Astrocyte of the spinal cord (primary cell): ENCODE results near the gene UMOD.

ENCODE experiments used
- DNase-seq: peaks from one replicate; pipeline ENCODE4 v3.0.0; 2011; ENCODE audit warnings: low read depth, low spot score
- H3K4me3 ChIP-seq: 2 replicates; pipeline ENCODE4 v1.5.1; 2011; ENCODE audit warnings: low read depth, mild to moderate bottlenecking, low read length, moderate library complexity
- in situ Hi-C: cut with HindIII; loops from 2 replicates; pipeline ENCODE4 v1.10.0; 2017; ENCODE audit warnings: low sequenced_read_pairs
- TF ChIP-seq, protein P1 (sequence below): IDR thresholded peaks from 2 replicates; pipeline ENCODE4 v1.5.1; 2012; ENCODE audit warnings: low read depth, mild to moderate bottlenecking, low read length, inconsistent platforms

UMOD gene

DNA sequence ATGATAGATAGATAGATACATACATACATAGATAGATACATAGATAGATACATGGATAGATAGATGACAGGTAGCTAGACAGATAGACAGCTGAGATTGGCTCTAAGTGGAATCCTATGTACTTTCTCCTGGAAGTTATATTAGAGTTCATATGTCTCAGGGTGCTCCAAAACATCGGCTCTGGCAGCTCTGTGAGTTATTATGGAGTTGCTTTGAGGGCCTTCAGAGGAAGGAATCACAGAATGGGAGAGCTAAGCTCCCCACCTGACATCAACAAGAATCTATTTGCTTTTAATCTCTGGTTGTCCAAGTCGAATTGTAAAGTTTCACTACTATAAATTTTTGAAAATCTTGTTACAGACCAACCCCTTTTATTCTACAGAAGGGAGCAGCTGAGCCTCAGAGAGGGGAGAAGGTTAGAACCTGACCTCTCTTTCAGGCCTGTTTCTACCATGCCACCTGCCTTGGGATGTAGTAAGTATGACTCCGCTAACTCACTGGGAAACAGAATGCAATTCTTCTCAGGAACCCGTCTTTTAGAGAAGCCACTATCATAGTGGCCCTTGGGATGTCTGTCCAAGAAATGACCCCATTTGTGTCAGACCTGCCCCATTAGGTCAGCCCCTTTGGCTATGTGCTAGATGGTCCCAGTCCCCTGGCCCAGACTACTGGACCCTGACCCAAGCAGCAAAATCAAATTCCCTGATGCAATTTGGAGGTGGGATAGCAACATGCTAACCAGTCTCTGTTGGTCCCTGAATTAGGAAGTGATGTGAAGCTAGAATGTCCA, 43.5 kb downstream of the UMOD start:
- in situ Hi-C loops, result no loop called here
- H3K4me3 ChIP-seq, result no peak overlapping the region
- no peak for DNase-seq
- TF ChIP-seq, protein P1, sequence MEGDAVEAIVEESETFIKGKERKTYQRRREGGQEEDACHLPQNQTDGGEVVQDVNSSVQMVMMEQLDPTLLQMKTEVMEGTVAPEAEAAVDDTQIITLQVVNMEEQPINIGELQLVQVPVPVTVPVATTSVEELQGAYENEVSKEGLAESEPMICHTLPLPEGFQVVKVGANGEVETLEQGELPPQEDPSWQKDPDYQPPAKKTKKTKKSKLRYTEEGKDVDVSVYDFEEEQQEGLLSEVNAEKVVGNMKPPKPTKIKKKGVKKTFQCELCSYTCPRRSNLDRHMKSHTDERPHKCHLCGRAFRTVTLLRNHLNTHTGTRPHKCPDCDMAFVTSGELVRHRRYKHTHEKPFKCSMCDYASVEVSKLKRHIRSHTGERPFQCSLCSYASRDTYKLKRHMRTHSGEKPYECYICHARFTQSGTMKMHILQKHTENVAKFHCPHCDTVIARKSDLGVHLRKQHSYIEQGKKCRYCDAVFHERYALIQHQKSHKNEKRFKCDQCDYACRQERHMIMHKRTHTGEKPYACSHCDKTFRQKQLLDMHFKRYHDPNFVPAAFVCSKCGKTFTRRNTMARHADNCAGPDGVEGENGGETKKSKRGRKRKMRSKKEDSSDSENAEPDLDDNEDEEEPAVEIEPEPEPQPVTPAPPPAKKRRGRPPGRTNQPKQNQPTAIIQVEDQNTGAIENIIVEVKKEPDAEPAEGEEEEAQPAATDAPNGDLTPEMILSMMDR, result no peak

DNA sequence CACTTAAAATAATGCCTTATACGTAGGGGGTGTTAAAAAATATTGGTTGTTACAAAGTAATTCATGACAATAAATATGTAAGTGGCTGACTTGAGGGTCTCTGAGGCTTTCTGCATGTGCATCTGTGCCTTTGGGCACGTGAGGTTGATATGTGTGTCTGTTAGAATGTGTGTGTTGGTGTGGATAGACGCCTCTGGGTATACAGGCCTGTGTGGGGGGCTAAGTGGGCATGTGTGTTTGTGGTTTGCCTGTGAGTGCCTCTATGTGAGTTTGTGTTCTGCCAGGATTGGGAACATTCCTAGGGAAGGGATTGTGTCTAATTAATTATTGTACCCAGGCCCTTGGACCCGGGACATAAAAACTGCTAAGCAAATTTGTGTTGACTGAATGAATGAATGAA, 44.2 kb downstream of the UMOD start:
- TF ChIP-seq, protein P1, result no peak
- in situ Hi-C loops, result no loop called here
- H3K4me3 ChIP-seq, result no peak overlapping the region
- no peak for DNase-seq

DNA sequence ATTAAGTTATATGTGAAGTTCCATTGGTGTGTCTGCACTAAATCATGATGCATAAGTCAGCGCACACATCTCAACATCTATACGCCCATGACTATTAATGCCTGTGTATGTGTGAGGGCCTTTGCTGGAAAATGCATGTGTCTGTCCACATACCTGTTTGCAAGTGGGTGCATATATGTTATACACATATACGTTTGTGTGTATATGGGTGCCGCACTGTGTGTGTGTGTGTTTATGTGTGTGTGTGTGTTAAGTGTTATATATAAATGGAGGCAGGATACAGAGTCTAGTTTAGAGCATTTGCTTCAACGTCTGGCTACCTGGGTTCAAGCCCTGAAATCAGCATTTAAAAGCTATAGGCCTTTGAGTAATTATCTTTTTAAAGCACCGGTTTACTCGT, 44.7 kb downstream of the UMOD start:
- in situ Hi-C loops, result no loop called here
- TF ChIP-seq, protein P1, result no peak

DNA sequence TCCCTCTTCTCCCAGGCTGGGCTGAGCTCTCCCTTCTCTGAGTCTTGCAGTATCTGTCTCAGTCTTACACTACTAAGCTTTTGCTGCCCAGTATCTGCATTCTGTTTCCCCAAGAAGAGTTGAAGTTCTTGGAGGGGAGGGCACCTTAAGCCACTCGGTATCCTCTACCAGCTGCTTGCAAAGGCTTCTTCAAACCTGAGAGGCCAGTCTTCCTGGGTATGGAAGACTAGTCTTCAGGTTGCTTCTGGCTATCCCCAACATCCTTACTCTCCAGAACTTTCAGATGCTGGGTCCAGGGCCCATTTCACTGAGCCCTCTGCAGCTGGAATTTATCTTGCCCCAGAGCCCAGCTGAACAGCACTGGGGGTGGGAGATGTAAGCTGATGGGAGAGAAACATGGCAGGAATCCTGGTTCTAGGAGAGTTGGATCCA, 45.3 kb downstream of the UMOD start:
- DNase-seq, result no peak
- TF ChIP-seq, protein P1, result no peak
- no peak overlapping the region for H3K4me3 ChIP-seq
- in situ Hi-C loops, result no loop called here

More for the DNA sequence above, 44.7 kb downstream of the UMOD start:
- no peak for DNase-seq
- no peak overlapping the region for H3K4me3 ChIP-seq

DNA sequence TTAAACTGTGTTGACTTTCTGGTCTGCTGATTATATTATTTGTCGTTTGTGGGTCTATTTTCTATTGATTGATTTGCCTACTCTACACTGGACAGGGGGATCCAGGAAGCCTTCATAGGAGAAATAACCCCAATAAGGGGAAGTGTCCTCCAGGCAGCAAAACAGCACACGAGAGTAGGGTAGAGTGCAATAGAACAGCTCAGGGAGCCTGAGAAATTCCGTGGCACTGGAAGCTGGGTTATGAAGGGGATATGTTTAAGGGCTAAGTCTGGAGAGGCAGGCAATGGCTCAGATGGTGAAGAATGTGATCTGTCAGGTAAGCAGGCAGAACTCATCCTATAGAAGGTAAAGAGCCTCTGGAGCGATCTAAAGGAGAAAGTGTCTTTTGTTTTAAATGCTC, 46.1 kb downstream of the UMOD start:
- in situ Hi-C loops, result no loop called here
- no peak overlapping the region for H3K4me3 ChIP-seq
- TF ChIP-seq, protein P1, result no peak
- DNase-seq, result no peak

DNA sequence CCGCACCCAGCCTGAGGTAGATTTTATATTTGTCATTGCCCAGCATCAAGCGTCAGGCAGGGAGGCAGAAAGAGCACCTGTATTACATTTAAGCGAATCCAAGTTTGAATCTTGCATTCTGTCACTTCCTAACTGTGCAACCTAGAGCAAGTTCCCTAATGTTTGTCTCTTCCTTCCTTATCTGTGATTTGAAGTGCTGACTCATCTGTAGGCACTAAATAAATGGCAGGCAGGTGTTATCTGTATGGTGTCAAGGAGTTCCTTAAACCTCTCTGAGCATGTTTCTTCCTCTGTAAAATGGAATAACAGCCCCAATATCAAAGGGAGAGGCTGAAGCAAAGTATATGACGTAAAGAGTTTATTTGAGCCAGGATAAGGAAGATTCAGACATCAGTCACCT, 49.5 kb downstream of the UMOD start:
- H3K4me3 ChIP-seq, result no peak overlapping the region
- no peak for DNase-seq
- TF ChIP-seq, protein P1, result no peak
- in situ Hi-C loops, result no loop called here
